Measurements from ENCODE around the gene KRTAP5-3.

KRTAP5-3 gene

DNA sequence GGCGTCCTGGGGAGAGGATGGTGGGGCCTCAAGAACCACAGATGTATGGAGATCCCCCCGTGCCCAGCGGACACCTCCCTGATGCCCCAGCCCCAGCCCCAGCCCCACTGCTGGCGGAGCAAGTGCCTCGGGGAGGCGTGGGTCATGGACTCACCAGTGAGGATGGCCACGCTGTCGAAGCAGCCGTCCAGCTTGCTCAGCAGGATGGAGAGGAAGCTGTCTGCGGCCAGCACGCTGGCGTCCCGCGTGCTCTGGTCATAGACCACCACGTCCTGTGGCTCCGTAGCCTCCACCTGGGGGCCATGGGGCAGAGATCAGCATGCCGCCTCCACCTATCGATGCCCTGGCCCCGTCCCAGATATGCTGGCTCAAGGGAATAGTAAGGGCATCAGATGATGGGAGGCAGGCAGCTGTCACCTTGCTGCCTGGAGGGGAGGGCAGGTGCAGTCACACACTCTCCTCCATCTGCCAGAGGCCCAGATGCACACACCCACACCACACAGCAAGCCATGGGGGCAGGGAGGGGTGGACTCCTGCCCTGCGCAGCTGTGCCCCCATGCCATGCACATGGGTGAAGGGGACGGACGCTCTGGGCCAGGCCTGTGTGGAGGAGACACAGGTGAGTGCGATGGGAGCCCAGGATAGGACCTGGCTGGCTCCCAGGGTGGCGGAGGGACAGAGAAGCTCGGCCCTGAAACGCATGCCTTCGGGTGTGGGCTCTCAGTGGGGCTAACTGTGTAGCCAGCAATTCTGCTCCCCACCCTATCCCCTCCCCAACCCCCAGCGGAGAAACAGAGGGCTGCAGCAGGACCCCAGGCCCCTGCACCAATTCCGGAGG lies 44.3 kb downstream of the KRTAP5-3 start:
- DNase-seq = no peak

GRCh38 chr11:1563149-1563638 lies 45.1 kb downstream of the KRTAP5-3 start:
- DNase-seq = peak in 1 of 2 donors; percentile 5

DNA sequence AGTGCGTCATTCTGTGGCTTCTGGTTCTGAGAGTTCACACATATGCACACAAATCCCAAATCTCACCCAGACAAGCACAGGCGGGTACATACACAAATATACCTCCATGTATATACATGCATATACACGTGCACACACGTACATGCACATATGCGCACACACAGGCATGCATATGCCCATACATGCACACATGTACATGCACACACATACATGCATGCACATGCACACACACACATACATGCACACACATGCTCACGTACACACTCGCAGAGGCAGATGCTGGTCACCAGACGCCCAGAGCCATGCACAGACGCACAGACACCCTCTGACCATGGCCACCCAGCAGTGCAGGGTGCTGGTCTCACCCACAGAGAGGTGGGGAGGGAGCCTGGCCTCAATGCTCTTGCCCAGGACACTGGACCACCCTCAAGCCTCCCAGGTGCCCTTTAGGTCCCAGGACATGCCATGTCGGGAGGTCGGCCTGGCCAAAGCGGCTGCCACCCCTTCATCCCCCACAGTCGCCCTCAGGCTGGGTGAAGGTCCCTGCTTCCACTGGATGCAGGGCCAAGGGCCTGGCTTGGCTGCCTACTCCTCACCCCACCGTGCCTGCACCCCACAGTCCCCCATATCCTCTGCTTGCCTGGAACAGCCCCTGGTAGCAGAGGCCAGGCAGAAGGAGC lies 45.7 kb downstream of the KRTAP5-3 start:
- peak in 1 of 2 donors; percentile 10 for DNase-seq

GRCh38 chr11:1561955-1562354 lies 46.3 kb downstream of the KRTAP5-3 start:
- no peak for DNase-seq

DNA sequence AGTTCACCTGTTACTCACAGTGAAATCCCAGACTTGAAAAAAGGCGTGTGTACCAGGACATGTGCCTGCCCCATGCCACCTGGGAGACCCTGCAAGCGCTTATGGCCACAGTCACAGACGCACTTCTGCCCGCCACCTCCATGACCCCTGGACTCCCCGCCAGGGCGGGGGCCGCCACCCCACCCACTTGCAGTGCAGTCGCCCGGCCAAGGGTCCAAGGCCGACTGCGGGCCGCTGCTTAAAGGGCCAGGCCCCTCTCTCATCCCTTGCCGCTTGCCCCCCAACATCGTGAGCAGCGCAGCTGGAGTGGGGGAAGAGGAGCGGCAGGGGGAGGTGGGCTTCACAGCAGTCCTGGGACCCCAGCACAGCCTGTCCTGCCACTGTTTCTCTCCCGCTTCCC lies 47.0 kb downstream of the KRTAP5-3 start:
- peak in 1 of 2 donors; percentile 4 for DNase-seq

DNA sequence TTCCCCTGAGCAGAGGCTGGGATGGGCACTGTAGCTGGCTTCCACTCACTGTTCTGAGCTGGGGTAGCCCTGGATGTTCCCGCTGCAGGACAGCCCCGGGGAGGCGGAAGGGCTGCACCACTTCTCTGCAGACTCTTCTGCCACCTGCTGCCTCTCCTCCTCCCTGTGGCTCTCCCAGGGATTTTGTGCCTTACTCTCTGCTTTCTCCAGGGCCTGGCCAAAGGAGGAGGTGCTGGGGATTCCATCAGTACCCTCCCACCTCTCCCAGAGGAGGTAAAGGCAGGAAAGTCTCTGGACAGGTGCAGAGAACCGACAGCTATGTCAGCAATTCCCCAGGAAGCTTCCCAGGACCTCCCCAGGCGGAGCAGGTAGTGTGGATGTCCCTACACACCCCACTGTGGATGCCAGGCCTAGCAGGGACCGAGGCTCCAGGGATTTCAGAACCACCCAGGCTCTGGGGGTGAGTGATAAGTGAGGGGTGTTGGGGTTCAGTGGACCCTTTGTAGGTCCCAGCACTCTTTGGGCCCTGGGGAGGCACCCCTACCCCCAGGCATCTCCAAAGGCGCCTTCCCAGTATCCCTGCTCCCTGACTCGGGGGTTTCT lies 47.5 kb downstream of the KRTAP5-3 start:
- no peak for DNase-seq

GRCh38 chr11:1560002-1560648 lies 48.1 kb downstream of the KRTAP5-3 start:
- DNase-seq = no peak

DNA sequence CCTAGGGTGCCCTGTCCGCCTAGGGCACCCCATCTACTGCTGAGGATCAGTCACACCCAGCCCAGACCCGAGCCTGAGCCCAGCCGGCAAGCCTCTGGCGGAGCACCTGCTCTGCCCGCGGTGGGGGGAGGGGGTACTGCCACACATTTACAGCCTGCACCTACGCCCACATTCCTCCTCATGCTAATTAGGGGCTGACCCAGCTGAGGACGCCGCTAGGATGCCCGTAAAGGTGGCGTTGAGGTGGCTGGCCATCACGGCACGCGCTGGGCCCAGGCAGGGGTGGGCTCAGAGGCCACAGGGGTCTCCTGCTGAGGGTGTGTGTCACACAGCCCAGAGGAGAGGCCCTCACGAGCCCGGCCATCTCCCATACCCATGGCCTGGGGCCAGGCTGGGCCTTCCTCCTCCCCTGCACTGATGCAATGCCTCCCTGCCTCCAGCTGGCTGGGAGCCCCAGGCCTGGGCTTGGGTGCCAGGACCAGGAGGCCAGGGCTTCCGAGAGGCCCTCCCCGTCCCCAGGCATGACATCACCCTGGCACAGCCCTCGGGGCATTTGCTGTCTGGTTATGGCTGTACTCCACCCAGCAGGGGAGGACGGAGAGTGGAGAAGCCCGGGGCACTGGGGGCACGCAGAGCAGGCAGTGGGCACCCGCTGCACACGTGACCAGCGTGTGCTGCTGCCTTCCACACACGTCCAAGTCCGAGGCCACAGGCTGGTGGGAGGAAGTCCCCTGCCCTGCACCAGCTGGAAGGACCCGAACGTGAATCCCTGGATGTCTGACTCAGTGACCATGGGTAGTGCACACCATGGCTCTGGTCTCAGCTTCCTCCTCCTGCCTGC lies 48.9 kb downstream of the KRTAP5-3 start:
- DNase-seq = peak in 1 of 2 donors; percentile 13

DNA sequence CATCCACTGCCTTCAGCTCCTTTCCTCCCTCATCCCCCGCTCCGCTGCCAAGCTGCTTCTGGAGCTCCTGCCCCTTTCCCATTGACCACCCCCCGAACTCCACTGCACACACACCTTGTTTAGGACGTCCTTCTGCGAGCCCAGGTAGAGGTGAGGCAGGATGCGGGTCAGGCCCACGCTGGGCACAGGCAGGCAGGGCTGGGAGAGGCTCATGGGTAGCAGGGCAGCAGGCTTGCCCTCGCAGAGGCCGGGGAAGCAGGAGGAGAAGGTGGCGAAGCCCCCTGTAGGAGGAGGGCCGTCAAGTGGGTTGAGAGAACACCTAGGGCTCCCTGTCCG lies 49.5 kb downstream of the KRTAP5-3 start:
- no peak for DNase-seq

- DNase-seq = no peak
Measured at GRCh38 chr11:1557904-1558774, 50.1 kb downstream of the KRTAP5-3 start.
